Progenitor cell of endocrine pancreas (in vitro differentiated cells): Measurements from ENCODE around the gene CDC26. TPM values are rescaled to one million over a fixed set of nuclear protein-coding genes. Genes with fewer than 3 reads are reported as not detected.

Source experiments
- DNase-seq: peaks from one replicate; pipeline ENCODE4 v3.0.0; 2021; ENCODE audit warnings: low spot score; ENCODE audit not compliant: unreplicated experiment
- H3K27ac Mint-ChIP-seq: 2 replicates; pipeline ENCODE4 v1.8.0; 2021; ENCODE audit warnings: mild to moderate bottlenecking, moderate library complexity, mixed read lengths
- H3K27me3 Mint-ChIP-seq: 2 replicates; pipeline ENCODE4 v1.8.0; 2021; ENCODE audit warnings: mixed read lengths
- H3K36me3 Mint-ChIP-seq: 2 replicates; pipeline ENCODE4 v1.8.0; 2022; ENCODE audit warnings: mixed read lengths; ENCODE audit not compliant: insufficient read depth
- H3K4me1 Mint-ChIP-seq: 2 replicates; pipeline ENCODE4 v1.8.0; 2021; ENCODE audit warnings: low read depth, mixed read lengths
- H3K4me3 Mint-ChIP-seq: 2 replicates; pipeline ENCODE4 v1.8.0; 2021; ENCODE audit warnings: low read depth, mild to moderate bottlenecking, moderate library complexity, mixed read lengths
- H3K9me3 Mint-ChIP-seq: 2 replicates; pipeline ENCODE4 v1.8.0; 2021; ENCODE audit warnings: low read depth, mixed read lengths
- CTCF ChIP-seq: fragments of 200-600 bp; sonication (generic); IDR thresholded peaks from one replicate; pipeline ENCODE4 v1.5.0; 2021; ENCODE audit warnings: antibody characterized with exemption, mild to moderate bottlenecking; ENCODE audit not compliant: unreplicated experiment
- total RNA-seq: library from RNA; stranded (reverse); gene quantifications from 2 replicates; pipeline ENCODE4 v1.2.1, GENCODE V29; 2021

CDC26 gene
- total RNA-seq, 1 donor from 2014 or later: 36.6 TPM

DNA sequence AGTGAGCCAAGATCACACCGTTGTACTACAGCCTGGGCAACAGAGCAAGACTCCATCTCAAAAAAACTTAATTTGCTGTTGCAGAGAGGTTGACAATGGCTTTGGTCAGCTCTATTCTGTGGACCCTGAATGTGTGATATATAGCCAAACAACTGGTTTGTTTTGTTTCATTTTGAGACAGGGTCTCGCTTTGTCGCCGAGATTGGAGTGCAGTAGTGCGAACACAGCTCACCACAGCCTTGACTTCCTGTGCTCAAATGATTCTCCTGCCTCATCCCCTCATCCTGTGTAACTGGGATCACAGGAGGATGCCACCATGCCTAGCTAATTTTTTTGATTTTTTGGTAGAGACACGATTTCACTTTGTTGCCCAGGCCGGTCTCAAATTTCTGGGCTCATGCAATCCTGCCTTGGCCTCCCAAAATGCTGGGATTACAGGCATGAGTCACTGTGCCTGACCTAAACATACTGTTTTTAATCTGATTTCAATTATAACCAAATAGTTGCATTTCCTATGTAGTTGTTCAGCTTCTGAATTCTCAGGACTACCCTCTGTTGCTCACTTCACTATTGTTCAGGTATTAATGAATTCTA, 18.0 kb upstream of the CDC26 start:
- H3K9me3 Mint-ChIP-seq: no peaks in the 10 kb centered on the region
- no peak overlapping the region for H3K4me3 Mint-ChIP-seq
- H3K4me1 Mint-ChIP-seq: no peaks in the 10 kb centered on the region
- H3K36me3 Mint-ChIP-seq: peaks cover 17% of the 10 kb centered on the region
- H3K27me3 Mint-ChIP-seq: no peaks in the 10 kb centered on the region
- no peak overlapping the region for H3K27ac Mint-ChIP-seq
- TF ChIP-seq CTCF: no peak
- DNase-seq: no peak

GRCh38 chr9:113290052-113290607, 14.8 kb upstream of the CDC26 start:
- no peak for DNase-seq
- peaks cover 28% of the 10 kb centered on the region for H3K36me3 Mint-ChIP-seq
- H3K4me3 Mint-ChIP-seq: no peak overlapping the region
- TF ChIP-seq CTCF: no peak
- H3K4me1 Mint-ChIP-seq: no peaks in the 10 kb centered on the region
- no peaks in the 10 kb centered on the region for H3K9me3 Mint-ChIP-seq
- H3K27me3 Mint-ChIP-seq: no peaks in the 10 kb centered on the region
- H3K27ac Mint-ChIP-seq: no peak overlapping the region

- Mint-ChIP-seq H3K36me3 (peaks cover 31% of the 10 kb centered on the region), H3K27me3 (no peaks in the 10 kb centered on the region)
- TF ChIP-seq CTCF: no peak
These were observed 13.7 kb upstream of the CDC26 start for GRCh38 chr9:113289091-113289490.

GRCh38 chr9:113281356-113281755, 6.0 kb upstream of the CDC26 start:
- H3K36me3 Mint-ChIP-seq: peaks cover 25% of the 10 kb centered on the region
- H3K4me1 Mint-ChIP-seq: peaks cover 3% of the 10 kb centered on the region
- no peak overlapping the region for H3K4me3 Mint-ChIP-seq
- no peaks in the 10 kb centered on the region for H3K9me3 Mint-ChIP-seq
- TF ChIP-seq CTCF: no peak
- peak overlapping the region; percentile 26 for H3K27ac Mint-ChIP-seq
- DNase-seq: no peak
- H3K27me3 Mint-ChIP-seq: no peaks in the 10 kb centered on the region

More at GRCh38 chr9:113289091-113289490, 13.7 kb upstream of the CDC26 start:
- Mint-ChIP-seq H3K4me1 (no peaks in the 10 kb centered on the region), H3K9me3 (no peaks in the 10 kb centered on the region), H3K27ac (no peak overlapping the region), H3K4me3 (no peak overlapping the region)
- DNase-seq: no peak

GRCh38 chr9:113278840-113279239, 3.5 kb upstream of the CDC26 start:
- no peak for TF ChIP-seq CTCF
- Mint-ChIP-seq H3K4me3 (no peak overlapping the region), H3K9me3 (no peaks in the 10 kb centered on the region), H3K36me3 (peaks cover 20% of the 10 kb centered on the region), H3K4me1 (peaks cover 8% of the 10 kb centered on the region), H3K27me3 (no peaks in the 10 kb centered on the region), H3K27ac (no peak overlapping the region)
- DNase-seq: no peak
